ENCODE measurements around the gene PUSL1. TPM values are rescaled to one million over a fixed set of nuclear protein-coding genes. Genes with fewer than 3 reads are reported as not detected.

Gene PUSL1
- total and polyA plus RNA-seq, 2 donors (not counting 3 experiments of a cell fraction or from before 2014, with no cell fraction given) = 18.8 to 27.3 TPM

DNA sequence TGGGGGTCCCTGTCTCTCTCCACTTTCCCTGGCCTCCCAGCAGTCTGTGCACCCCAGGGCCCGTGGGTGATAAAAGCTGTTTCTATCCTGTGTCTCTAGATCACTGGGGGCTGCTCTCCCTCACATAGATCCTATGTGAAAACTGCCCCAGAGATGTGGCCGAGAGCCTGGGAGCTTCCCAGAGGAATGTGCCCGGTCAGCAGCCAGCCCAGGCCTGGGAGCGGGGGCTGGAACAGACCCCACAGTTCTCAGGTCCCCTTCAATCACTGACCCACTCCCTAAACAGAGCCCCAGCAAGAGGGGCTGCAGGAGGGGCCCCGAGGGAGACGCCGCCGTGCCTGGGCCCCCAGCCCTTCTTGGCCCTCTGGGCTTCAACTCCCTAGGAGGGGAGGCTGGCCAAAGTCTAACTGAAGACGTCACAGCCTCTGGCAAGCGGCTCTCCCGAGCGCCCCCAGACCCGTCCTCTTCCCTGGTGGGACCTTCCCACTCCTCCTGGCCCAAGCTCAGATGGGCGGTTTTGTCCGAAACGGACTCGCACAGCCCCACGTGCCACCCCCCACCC lies 49.6 kb downstream of the PUSL1 start:
- Histone ChIP-seq H3K4me3 (replicated peaks in 1 of 3; ENCODE audit: insufficient read depth in 1 of 3, low read depth in 1 of 3, low read length in 3 of 3) (no peak overlapping the region), H3K79me2 (ENCODE audit: control insufficient read depth, insufficient read depth, low read length) (no peaks in the 10 kb centered on the region), H3K4me2 (ENCODE audit: insufficient read depth, low read length) (no peak overlapping the region), H3K27ac (ENCODE audit: insufficient read depth, low read depth, low read length) (no peak overlapping the region), H4K20me1 (replicated peaks; ENCODE audit: control insufficient read depth, extremely low read depth, insufficient read depth, low read length) (no peaks in the 10 kb centered on the region), H2AFZ (ENCODE audit: low read depth, low read length) (no peak overlapping the region), H3K36me3 (ENCODE audit: control insufficient read depth in 2 of 2, extremely low read depth in 1 of 2, insufficient read depth in 2 of 2, low read length in 2 of 2) (no peaks in the 10 kb centered on the region), H3K27me3 (ENCODE audit: control insufficient read depth in 2 of 2, insufficient read depth in 2 of 2, low read length in 2 of 2) (peaks cover 11 to 22% of the 10 kb centered on the region in 2 experiments), H3K9ac (replicated peaks; ENCODE audit: extremely low read depth, insufficient read depth, low read length) (no peak overlapping the region), H3K9me1 (replicated peaks; ENCODE audit: control insufficient read depth, extremely low read depth, insufficient read depth, low read length) (no peaks in the 10 kb centered on the region), H3K4me1 (ENCODE audit: control insufficient read depth, extremely low read depth, insufficient read depth, low read length) (no peaks in the 10 kb centered on the region), H3K9me3 (replicated peaks; ENCODE audit: control insufficient read depth, insufficient read depth, low read length) (no peaks in the 10 kb centered on the region)
- intact Hi-C loops (cut with micrococcal nuclease) (no loop called here), dilution Hi-C loops (cut with MboI; ENCODE audit: extremely low pct_ligation_motif_present, low sequenced_read_pairs) (no loop called here)
- ChIA-PET CTCF (no interaction called here), POLR2A (no interaction called here)
- DNase-seq (ENCODE audit: low read depth, low spot score) = no peak
- TF ChIP-seq FOS (IDR thresholded peaks at IDR 0.05; ENCODE audit: borderline replicate concordance, insufficient read depth, low read length) = no peak
- TF ChIP-seq POLR2A (IDR thresholded peaks at IDR 0.05; ENCODE audit: low read depth, low read length) = no peak
- TF ChIP-seq EZH2 (IDR thresholded peaks at IDR 0.05; ENCODE audit: borderline replicate concordance, low read depth, low read length, severe bottlenecking) = no peak
- TF ChIP-seq MYC (IDR thresholded peaks at IDR 0.05; ENCODE audit: low read depth, low read length) = no peak
- TF ChIP-seq JUN (IDR thresholded peaks at IDR 0.05; ENCODE audit: borderline replicate concordance, insufficient read depth, insufficient read length, low read depth) = no peak
- no peak for FAIRE-seq
- BruUV-seq (replicated peaks) = no TSS peak

DNA sequence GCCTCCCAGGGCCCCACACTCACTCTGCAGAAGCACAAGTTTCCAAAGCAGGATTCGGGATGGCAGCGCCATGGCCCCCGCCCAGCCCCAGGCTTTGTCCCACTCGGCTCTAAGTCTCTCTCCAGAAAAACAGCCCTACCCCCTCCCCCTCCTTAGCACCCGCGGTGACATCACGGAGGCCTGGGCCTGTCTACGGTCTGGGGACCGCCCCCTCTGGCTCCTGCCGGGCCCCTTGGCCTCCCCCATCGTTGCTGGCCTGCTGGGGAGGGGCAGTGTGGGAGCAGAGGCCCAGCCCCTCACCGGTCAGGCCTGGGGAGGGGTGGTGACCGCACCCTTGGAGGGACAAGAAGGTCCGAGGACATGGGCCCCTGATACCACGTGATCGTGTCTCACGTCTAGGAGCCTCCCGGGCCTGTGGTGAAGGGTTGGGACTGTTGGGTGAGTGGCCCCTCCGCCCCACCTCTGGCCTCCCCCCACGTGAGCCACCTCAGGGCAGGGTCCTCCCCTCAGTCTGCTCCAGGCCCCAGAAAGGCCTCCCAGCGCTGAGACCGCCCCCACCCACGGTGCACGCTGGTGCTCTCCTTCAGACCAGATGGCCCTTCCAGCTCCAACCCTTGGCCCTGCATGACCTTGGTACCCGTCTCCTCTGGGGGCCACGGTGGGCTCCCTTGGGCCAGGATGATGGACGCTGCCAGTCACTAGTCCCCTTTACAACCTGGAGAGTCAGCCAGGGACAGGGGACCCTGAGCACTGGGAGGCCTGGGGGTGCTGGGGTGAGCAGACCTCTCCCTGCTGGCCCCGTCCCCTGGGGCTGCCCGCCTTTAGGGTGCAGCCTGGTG lies 50.3 kb downstream of the PUSL1 start, which contains the start of gene MXRA8:
TSS of gene MXRA8 (minus strand) at position 123 of the 839 bp plus-strand sequence. CDS start at position 72, 51 bp downstream.
- no TSS peak for BruUV-seq (replicated peaks)
- TF ChIP-seq POLR2AphosphoS5 (IDR thresholded peaks at IDR 0.05; ENCODE audit: insufficient read depth, low read depth, low read length) (no peak), MAX (IDR thresholded peaks at IDR 0.05; ENCODE audit: insufficient read depth, insufficient read length) (no peak), FOS (IDR thresholded peaks at IDR 0.05; ENCODE audit: borderline replicate concordance, insufficient read depth, low read length) (no peak), MYC (IDR thresholded peaks at IDR 0.05; ENCODE audit: low read depth, low read length) (no peak), EZH2 (IDR thresholded peaks at IDR 0.05; ENCODE audit: borderline replicate concordance, low read depth, low read length, severe bottlenecking) (no peak), CTCF (IDR thresholded peaks at IDR 0.05; ENCODE audit: extremely low read depth in 1 of 2, insufficient read depth in 1 of 2, low read depth in 1 of 2, low read length in 2 of 2) (no peak), JUN (IDR thresholded peaks at IDR 0.05; ENCODE audit: borderline replicate concordance, insufficient read depth, insufficient read length, low read depth) (no peak), POLR2A (IDR thresholded peaks at IDR 0.05; ENCODE audit: low read depth, low read length) (no peak), GATA2 (IDR thresholded peaks at IDR 0.05; ENCODE audit: insufficient read depth, insufficient read length, low read depth, low read length) (no peak)
- Histone ChIP-seq H4K20me1 (replicated peaks; ENCODE audit: control insufficient read depth, extremely low read depth, insufficient read depth, low read length) (no peaks in the 10 kb centered on the region), H3K4me2 (ENCODE audit: insufficient read depth, low read length) (no peak within 1 kb of the TSS), H3K27ac (ENCODE audit: insufficient read depth, low read depth, low read length) (no peak within 1 kb of the TSS), H3K4me1 (ENCODE audit: control insufficient read depth, extremely low read depth, insufficient read depth, low read length) (no peaks in the 10 kb centered on the region), H3K4me3 (replicated peaks in 1 of 3; ENCODE audit: insufficient read depth in 1 of 3, low read depth in 1 of 3, low read length in 3 of 3) (no peak within 1 kb of the TSS), H3K9ac (replicated peaks; ENCODE audit: extremely low read depth, insufficient read depth, low read length) (no peak within 1 kb of the TSS), H3K27me3 (ENCODE audit: control insufficient read depth in 2 of 2, insufficient read depth in 2 of 2, low read length in 2 of 2) (peaks cover 9 to 15% of the 10 kb centered on the region in 2 experiments), H3K9me3 (replicated peaks; ENCODE audit: control insufficient read depth, insufficient read depth, low read length) (no peaks in the 10 kb centered on the region), H2AFZ (ENCODE audit: low read depth, low read length) (no peak within 1 kb of the TSS), H3K36me3 (ENCODE audit: control insufficient read depth in 2 of 2, extremely low read depth in 1 of 2, insufficient read depth in 2 of 2, low read length in 2 of 2) (no peaks in the 10 kb centered on the region), H3K9me1 (replicated peaks; ENCODE audit: control insufficient read depth, extremely low read depth, insufficient read depth, low read length) (no peaks in the 10 kb centered on the region), H3K79me2 (ENCODE audit: control insufficient read depth, insufficient read depth, low read length) (no peaks in the 10 kb centered on the region)
- dilution Hi-C loops (cut with MboI; ENCODE audit: extremely low pct_ligation_motif_present, low sequenced_read_pairs) (no loop called here), intact Hi-C loops (cut with micrococcal nuclease) (no loop called here)
- POLR2A ChIA-PET = no interaction called here
- DNase-seq (ENCODE audit: low read depth, low spot score) (no peak), FAIRE-seq (no peak)
- CTCF ChIA-PET = no interaction called here
